HepG2 (cell line): Measurements from ENCODE around the gene RNF13. TPM values are rescaled to one million over a fixed set of nuclear protein-coding genes. Genes with fewer than 3 reads are reported as not detected.

Experiments used
- ATAC-seq: fragments of 200-7000 bp; cut with Tn5 transposase; 3 replicates; pipeline ENCODE4 v1.9.1; 2020; ENCODE audit warnings: mild to moderate bottlenecking, moderate library complexity
- BruUV-seq: library from RNA; stranded (reverse); fragments of 400-500 nt; replicated peaks from 2 replicates; lab custom pipeline; 2021; lab: Mats Ljungman, UMichigan
- CTCF ChIA-PET: fragments of 300-600 bp; formaldehyde crosslinking; extraction: SDS; loops from one replicate; lab custom pipeline; 2021; ENCODE audit warnings: low total read pairs, inconsistent platforms, low intra/inter-chr PET ratio; lab: Yijun Ruan, JAX
- POLR2A ChIA-PET: fragments of 350-600 bp; sonication (Branson Sonifier 250); formaldehyde crosslinking; loops from one replicate; lab custom pipeline; 2020; ENCODE audit warnings: antibody characterized with exemption, inconsistent platforms; lab: Yijun Ruan, JAX
- DNase-seq: peaks from one replicate; pipeline ENCODE4 v3.0.0-alpha.2; 2015; ENCODE audit warnings: low spot score
- FAIRE-seq: peaks from 3 replicates; lab custom pipeline; 2011; peaks lifted over from hg19 to GRCh38; lab: Jason Lieb, UNC
- H2AFZ ChIP-seq: one replicate; pipeline ENCODE4 v1.6.1; 2011; ENCODE audit warnings: low read length, inconsistent platforms
- H3K27ac ChIP-seq: fragments of 300-600 bp; 3 replicates; pipeline ENCODE4 v1.8.0; 2011; ENCODE audit warnings: mixed run types, mild to moderate bottlenecking, mixed read lengths, low read length, inconsistent platforms; ENCODE audit not compliant: insufficient read depth; ENCODE audit errors: extremely low read length
- H3K27me3 ChIP-seq, 2 experiments: fragments of 200-600 bp in 1 of 2; 2 replicates in 1 of 2; 3 replicates in 1 of 2; pipeline versions ENCODE4 v1.6.0 to v1.8.0; 2011; ENCODE audit warnings: low read length in 2 of 2, mild to moderate bottlenecking in 2 of 2, moderate library complexity in 2 of 2, inconsistent platforms in 1 of 2; ENCODE audit not compliant: insufficient read depth in 2 of 2, control insufficient read depth in 1 of 2
- H3K36me3 ChIP-seq, 2 experiments: fragments of 200-600 bp in 1 of 2; replicated peaks in 1 of 2; 2 replicates in 1 of 2; 3 replicates in 1 of 2; pipeline versions ENCODE4 v1.5.1 to v1.8.0; 2011; ENCODE audit warnings: low read length in 2 of 2, inconsistent platforms in 1 of 2; ENCODE audit not compliant: insufficient read depth in 2 of 2, control insufficient read depth in 1 of 2
- H3K4me1 ChIP-seq: 2 replicates; pipeline ENCODE4 v1.5.1; 2012; ENCODE audit warnings: low read length, inconsistent platforms; ENCODE audit not compliant: insufficient read depth
- H3K4me2 ChIP-seq: 2 replicates; pipeline ENCODE4 v1.6.0; 2011; ENCODE audit warnings: low read depth, low read length, inconsistent platforms
- H3K4me3 ChIP-seq, 3 experiments: fragments of 200-600 bp in 1 of 3; sonication (generic), shearing (Covaris generic) in 1 of 3; replicated peaks in 1 of 3; 2 replicates each; pipeline ENCODE4 v1.5.1; 2011 to 2016; ENCODE audit warnings: low read length in 3 of 3, inconsistent platforms in 2 of 3, low read depth in 2 of 3, mild to moderate bottlenecking in 2 of 3, control low read depth in 1 of 3, mixed read lengths in 1 of 3; ENCODE audit not compliant: insufficient read depth in 1 of 3
- H3K79me2 ChIP-seq: one replicate; pipeline ENCODE4 v1.6.1; 2011; ENCODE audit warnings: low read length, inconsistent platforms; ENCODE audit not compliant: insufficient read depth
- H3K9ac ChIP-seq: 2 replicates; pipeline ENCODE4 v1.6.0; 2011; ENCODE audit warnings: mild to moderate bottlenecking, low read depth, low read length, inconsistent platforms; ENCODE audit not compliant: insufficient read depth
- H3K9me3 ChIP-seq: 2 replicates; pipeline ENCODE4 v1.5.1; 2012; ENCODE audit warnings: mild to moderate bottlenecking, low read length
- H4K20me1 ChIP-seq: 2 replicates; pipeline ENCODE4 v1.6.0; 2011; ENCODE audit warnings: inconsistent platforms, mild to moderate bottlenecking, low read length, moderate library complexity; ENCODE audit not compliant: insufficient read depth
- BRCA1 ChIP-seq: sonication (generic); formaldehyde crosslinking; IDR thresholded peaks from 2 replicates; pipeline ENCODE4 v1.4.0; 2020; ENCODE audit warnings: missing genetic modification reagents
- CREM ChIP-seq, 2 experiments: sonication (generic) in 1 of 2; formaldehyde crosslinking in 1 of 2; IDR thresholded peaks; 2 replicates each; pipeline versions ENCODE4 v1.4.0 to v1.6.1; 2016 to 2020; ENCODE audit warnings: antibody characterized with exemption in 1 of 2, mild to moderate bottlenecking in 1 of 2, missing genetic modification reagents in 1 of 2
- ETV6 ChIP-seq: sonication (generic); formaldehyde crosslinking; conservative IDR thresholded peaks from 2 replicates; pipeline ENCODE4 v1.4.0; 2020; ENCODE audit warnings: missing genetic modification reagents
- IRF2 ChIP-seq: IDR thresholded peaks from 2 replicates; pipeline ENCODE4 v1.6.1; 2018; ENCODE audit warnings: missing genetic modification reagents, missing compliant biosample characterization
- KLF6 ChIP-seq: IDR thresholded peaks from 2 replicates; pipeline ENCODE4 v1.8.0; 2016; ENCODE audit warnings: missing biosample characterization, missing genetic modification reagents
- NRL ChIP-seq: sonication (generic); formaldehyde crosslinking; IDR thresholded peaks from 2 replicates; pipeline ENCODE4 v1.5.0; 2020; ENCODE audit warnings: missing genetic modification reagents, mild to moderate bottlenecking, moderate library complexity, borderline replicate concordance
- REXO4 ChIP-seq: sonication (generic); formaldehyde crosslinking; IDR thresholded peaks from 2 replicates; pipeline ENCODE4 v1.8.0; 2022; ENCODE audit warnings: missing genetic modification reagents, mild to moderate bottlenecking, borderline replicate concordance
- SKI ChIP-seq: fragments of 450-650 bp; IDR thresholded peaks from one replicate; pipeline ENCODE4 v1.6.1; 2018; ENCODE audit warnings: mild to moderate bottlenecking; ENCODE audit not compliant: partially characterized antibody
- SMAD3 ChIP-seq: sonication (generic); formaldehyde crosslinking; IDR thresholded peaks from 2 replicates; pipeline ENCODE4 v1.4.0; 2020; ENCODE audit warnings: missing genetic modification reagents
- TEAD3 ChIP-seq: optimal IDR thresholded peaks from 2 replicates; pipeline ENCODE3; 2016; ENCODE audit warnings: borderline replicate concordance
- ZBTB14 ChIP-seq: sonication (generic); formaldehyde crosslinking; IDR thresholded peaks from 2 replicates; pipeline ENCODE4 v1.4.0; 2020; ENCODE audit warnings: missing genetic modification reagents
- ZBTB2 ChIP-seq: sonication (generic); formaldehyde crosslinking; IDR thresholded peaks from 2 replicates; pipeline ENCODE4 v1.8.0; 2022; ENCODE audit warnings: low read depth, missing genetic modification reagents
- ZNF629 ChIP-seq: sonication (generic); formaldehyde crosslinking; conservative IDR thresholded peaks from 2 replicates; pipeline ENCODE4 v1.5.0; 2020; ENCODE audit warnings: missing genetic modification reagents
- ZSCAN12 ChIP-seq: sonication (generic); formaldehyde crosslinking; IDR thresholded peaks from 2 replicates; pipeline ENCODE4 v1.9.0; 2021; ENCODE audit warnings: mild to moderate bottlenecking, missing genetic modification reagents
- WGBS: methylation state at CpG from one replicate; pipeline ENCODE4 v1.1.6; 2017; ENCODE audit warnings: low lambda C conversion rate; 5-methylcytosine and 5-hydroxymethylcytosine counted together
- in situ Hi-C: cut with HindIII; loops from 2 replicates; pipeline ENCODE4 v1.10.0; 2017; ENCODE audit warnings: low pct_unique_long_range_greater_than_20kb; ENCODE audit not compliant: extremely low pct_ligation_motif_present
- intact Hi-C: fragments of 100-400 bp; cut with micrococcal nuclease; formaldehyde crosslinking; loops from one replicate; pipeline ENCODE4 v1.10.0; 2022; ENCODE audit not compliant: unreplicated experiment
- polyA plus RNA-seq, 8 experiments: library from polyadenylated mRNA; depleted of rRNA in 3 of 8; stranded (reverse) in 7 of 8; unstranded in 1 of 8; fragments of >200 nt; fragmentation: Illumina TruSeq in 4 of 8; extraction: Trizol in 4 of 8; gene quantifications; 2 replicates each; pipeline versions ENCODE4 v1.2.1 to v1.2.3, GENCODE V29; 2011 to 2016; ENCODE audit warnings: low read depth in 4 of 8, missing spikeins in 1 of 8, mixed read lengths in 1 of 8; ENCODE audit not compliant: insufficient read depth in 1 of 8
- total RNA-seq, 5 experiments: library from RNA; depleted of rRNA; stranded (reverse); fragments of >200 nt; fragmentation: Illumina TruSeq; extraction: Trizol; gene quantifications; 2 replicates each; pipeline ENCODE4 v1.2.3, GENCODE V29; 2016; ENCODE audit warnings: low read depth in 1 of 5

Gene RNF13
- total and polyA plus RNA-seq, 2 of the 13 experiments (the other 11 are each of a cell fraction or from before 2014, with no cell fraction given) = 39.8 to 46.0 TPM

- peaks cover 0 to 9% of the 10 kb centered on the region in 2 experiments; a peak in 2 of 5 replicates for H3K36me3 ChIP-seq
- no peak for ATAC-seq
- no peaks in the 10 kb centered on the region for H3K4me1 ChIP-seq
- in situ Hi-C loops = no loop called here
- intact Hi-C loops = loop anchor here (10.0 kb wide), 1 partner anchor 395 kb away; no protein-coding TSS in a partner anchor
- WGBS = 98% methylated on average over 4 of the region's 4 CpGs
- H3K27ac ChIP-seq = no peak overlapping the region
- ChIA-PET CTCF (no interaction called here), POLR2A (no interaction called here)
- H3K4me3 ChIP-seq = no peak overlapping the region
- no peak overlapping the region for H3K9ac ChIP-seq
- H3K79me2 ChIP-seq = no peaks in the 10 kb centered on the region
- BruUV-seq = no TSS peak
- no peaks in the 10 kb centered on the region for H3K27me3 ChIP-seq
- no peaks in the 10 kb centered on the region for H3K9me3 ChIP-seq
- TF ChIP-seq REXO4 (CRISPR knock-in tag) (no peak), SKI (no peak), CREM (IDR thresholded peaks at IDR 0.05) (no peak), CREM (CRISPR knock-in tag; IDR thresholded peaks at IDR 0.05) (no peak), TEAD3 (no peak)
- H3K4me2 ChIP-seq = no peak overlapping the region
- no peak for FAIRE-seq
- no peak for DNase-seq
- H4K20me1 ChIP-seq = no peaks in the 10 kb centered on the region
- H2AFZ ChIP-seq = no peak overlapping the region
Measured at GRCh38 chr3:149909923-149910322, 96.9 kb downstream of the RNF13 start.

- Histone ChIP-seq H3K9me3 (no peaks in the 10 kb centered on the region), H4K20me1 (no peaks in the 10 kb centered on the region), H3K27ac (no peak overlapping the region), H3K4me1 (no peaks in the 10 kb centered on the region), H3K27me3 (no peaks in the 10 kb centered on the region), H3K9ac (no peak overlapping the region), H3K4me2 (no peak overlapping the region), H2AFZ (no peak overlapping the region), H3K79me2 (no peaks in the 10 kb centered on the region), H3K4me3 (no peak overlapping the region), H3K36me3 (peaks cover 0 to 9% of the 10 kb centered on the region in 2 experiments; a peak in 1 of 5 replicates)
- in situ Hi-C loops = no loop called here
- TF ChIP-seq NRL (CRISPR knock-in tag) (no peak), BRCA1 (CRISPR knock-in tag) (no peak), ETV6 (CRISPR knock-in tag) (no peak), ZBTB14 (CRISPR knock-in tag) (no peak), SMAD3 (CRISPR knock-in tag) (no peak), ZSCAN12 (CRISPR knock-in tag) (no peak), KLF6 (CRISPR knock-in tag) (no peak), ZNF629 (CRISPR knock-in tag) (no peak), IRF2 (no peak), ZBTB2 (CRISPR knock-in tag) (no peak)
- 95% methylated on average over 5 of the region's 5 CpGs for WGBS
- BruUV-seq = no TSS peak
- DNase-seq (no peak), ATAC-seq (no peak), FAIRE-seq (no peak)
- CTCF ChIA-PET = no interaction called here
- POLR2A ChIA-PET = no interaction called here
- intact Hi-C loops = no loop called here
Measured at GRCh38 chr3:149917124-149917667, 104.2 kb downstream of the RNF13 start.
